HG03442 (cell line): Measurements from ENCODE around the gene SH2D3A.
"Not testable (repeated sequence)": the region's sequence is repeated elsewhere in the genome, so short reads cannot be mapped to it uniquely, and the experiment has no call there.

Experiments
- ATAC-seq: cut with Tn5 transposase; IDR thresholded peaks from one replicate; pipeline ENCODE4 v1.9.1; 2021; ENCODE audit warnings: mild to moderate bottlenecking, moderate library complexity; ENCODE audit not compliant: unreplicated experiment

The SH2D3A gene

DNA sequence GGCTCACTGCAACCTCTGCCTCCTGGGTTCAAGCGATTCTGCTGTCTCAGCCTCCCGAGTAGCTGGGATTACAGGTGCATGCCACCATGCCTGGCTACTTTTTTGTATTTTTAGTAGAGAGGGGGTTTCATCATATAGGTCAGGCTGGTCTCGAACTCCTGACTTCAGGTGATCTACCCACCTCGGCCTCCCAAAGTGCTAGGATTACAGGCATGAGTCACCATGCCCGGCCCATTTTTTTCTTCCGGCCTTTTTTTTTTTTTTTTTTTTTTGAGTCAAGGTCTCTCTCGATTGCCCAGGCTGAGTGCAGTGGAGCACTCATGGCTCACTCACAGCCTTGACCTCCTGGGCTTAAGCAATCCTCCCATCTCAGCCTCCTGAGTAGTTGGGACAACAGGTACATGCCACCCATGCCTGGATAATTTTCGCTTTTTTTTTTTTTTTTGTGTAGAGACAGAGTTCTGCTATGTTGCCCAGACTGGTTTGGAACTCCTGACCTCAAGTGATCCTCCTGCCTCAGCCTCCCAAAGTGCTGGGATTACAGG, 4.9 kb downstream of the SH2D3A start:
- ATAC-seq = not testable (repeated sequence)

DNA sequence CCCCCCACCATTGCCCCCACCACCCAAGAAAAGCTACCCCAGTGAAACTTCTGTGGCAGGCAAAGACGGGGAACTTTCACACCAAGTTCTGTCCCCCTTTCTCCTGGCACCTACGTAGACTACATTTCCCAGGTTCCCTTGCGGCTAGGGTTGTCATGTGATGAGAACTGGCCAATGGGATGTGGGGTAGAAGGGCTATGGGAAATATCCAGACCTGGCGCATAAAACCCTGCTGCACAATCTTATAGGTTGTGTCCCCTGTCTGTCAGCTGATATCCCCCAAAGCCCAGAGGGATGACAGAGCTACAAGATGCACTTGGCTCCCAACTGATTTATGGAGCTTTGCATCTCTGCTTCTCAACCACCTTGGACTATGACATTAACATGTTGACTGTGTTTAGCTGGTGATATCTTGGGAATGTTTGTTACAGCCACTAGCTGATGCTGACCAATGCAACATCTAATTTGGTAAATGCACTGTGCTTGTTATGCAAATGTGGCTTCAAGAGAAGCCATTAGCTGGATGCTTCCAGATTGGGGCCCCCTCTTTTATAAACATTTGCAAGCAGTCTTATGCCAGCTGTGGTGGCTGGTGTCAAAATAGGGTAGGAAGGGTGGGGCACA, 6.1 kb downstream of the SH2D3A start:
- no peak for ATAC-seq

DNA sequence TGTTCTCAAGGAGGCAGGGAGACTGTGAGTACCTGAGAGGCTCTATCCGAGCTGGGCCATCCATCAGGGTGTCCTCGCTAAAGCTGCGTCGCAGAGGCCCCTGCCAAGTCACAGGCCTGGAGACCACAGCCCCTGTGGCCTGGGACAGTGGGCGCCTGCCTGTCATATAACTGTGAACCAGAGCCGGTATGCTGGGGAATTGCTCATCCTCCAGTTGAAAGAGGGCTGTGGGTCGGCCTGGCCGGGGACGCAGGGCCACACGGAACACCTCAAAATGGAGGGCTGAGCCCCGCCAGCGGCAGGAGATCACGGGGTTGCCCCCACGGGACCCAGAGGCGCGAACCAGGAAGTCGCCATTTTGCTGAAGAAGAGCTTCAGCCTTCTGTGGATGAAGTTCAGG, 6.6 kb downstream of the SH2D3A start:
- no peak for ATAC-seq

GRCh38 chr19:6754653-6755463, 12.4 kb downstream of the SH2D3A start:
- ATAC-seq = no peak

DNA sequence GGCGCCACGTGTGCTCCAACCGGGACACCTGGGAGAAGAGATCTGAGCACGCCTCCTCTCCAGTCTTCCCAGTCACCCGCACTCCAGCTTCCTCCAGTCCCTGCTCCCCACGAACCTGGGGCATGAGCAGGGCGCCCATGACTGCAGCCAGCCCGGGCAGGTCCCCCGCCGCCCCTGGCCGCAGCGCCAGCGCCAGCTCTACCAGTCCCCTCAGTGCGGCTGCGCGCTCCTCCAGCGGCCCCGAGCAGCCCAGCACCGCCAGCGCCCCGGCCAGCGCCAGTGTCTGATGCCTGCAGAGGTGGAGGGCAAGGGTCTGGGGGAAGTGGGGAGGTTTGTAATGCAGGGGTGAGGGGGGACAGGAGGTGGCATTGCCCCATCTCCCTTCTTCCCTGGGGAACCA, 13.1 kb downstream of the SH2D3A start:
- peak; percentile 8 for ATAC-seq

DNA sequence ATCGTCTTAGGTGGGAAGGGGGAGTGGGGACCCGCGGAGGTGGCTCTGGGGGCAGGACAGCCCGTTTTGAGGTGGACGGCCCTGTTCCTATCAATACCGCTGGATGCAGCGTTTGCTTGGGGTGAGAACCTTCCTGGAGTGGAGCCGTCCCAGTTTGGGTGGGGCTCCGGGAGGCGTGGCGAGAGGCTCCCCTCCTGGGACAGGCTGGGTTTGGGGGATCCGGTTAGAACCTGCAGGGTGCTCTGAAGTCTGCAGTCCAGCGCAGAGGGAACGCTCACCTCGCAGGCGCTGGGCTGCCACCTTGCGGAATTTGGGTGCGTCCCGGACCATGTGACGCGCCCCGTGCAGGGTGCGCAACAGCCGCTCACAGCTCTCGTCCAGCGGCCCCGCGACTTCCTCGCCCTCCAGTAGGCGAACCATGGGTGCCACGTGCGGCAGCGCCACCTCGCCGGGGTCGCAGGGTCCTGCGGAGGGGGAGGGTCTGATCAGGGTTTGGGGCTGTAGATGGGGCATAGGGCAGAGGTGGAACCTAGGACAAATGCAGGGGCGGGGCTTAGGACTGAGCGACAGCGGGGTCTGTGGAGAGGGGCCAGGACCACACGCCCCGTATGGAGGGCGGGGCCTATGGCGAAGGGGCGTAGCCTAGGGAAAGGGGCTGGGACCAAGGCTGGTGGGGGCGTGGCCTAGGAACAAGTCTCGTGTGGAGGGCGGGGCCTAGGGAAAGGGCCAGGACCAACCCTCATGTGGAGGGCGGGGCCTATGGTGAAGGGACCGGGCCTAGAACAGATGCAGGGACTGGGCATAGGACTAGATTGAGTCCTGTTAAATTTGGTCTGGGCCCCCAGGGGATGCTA, 13.8 kb downstream of the SH2D3A start:
- ATAC-seq = peak; percentile 69

DNA sequence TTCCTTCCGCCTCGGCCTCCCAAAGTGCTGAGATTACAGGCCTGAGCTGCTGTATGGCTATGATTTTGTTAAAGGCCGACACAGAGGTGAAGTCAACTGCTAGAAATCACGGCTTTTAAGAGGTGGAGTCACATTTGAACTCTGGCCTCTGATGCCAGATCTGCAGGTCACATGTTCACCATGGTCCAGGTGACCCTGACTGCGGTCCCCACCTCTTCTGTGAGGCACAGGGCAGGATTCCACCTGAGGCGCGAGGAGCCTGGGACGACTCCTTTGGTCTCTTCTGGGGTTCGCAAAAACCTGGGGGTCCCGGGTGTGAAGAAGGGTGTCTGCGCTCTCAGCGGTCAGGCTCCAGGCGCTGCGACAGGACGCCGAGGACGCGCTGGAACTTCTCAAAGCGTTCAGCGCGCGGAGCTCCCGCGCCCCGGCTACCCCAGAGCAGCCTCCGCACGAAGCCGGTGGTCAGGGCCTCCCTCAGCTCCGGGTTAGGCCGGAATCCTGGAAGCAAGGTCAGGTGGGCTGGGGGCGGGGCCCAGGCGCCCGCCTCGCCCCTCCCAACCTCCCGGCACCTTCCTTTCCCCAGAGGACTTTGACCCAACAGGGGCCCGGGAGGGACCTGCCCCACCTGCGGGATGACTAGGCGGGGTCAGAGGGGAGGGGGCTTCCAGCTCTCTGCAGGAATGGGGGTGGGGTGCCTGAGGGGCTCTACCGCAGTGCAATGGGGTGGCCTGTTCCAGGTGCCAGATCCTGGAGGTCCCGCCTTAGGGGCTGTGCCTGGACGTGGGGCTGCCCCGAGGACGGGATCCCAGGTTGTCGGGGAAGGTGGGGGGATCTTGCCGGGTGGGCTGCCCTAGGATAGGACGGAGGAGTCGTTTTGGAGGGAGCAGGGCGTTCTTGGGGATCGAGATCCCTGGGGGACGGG, 14.7 kb downstream of the SH2D3A start:
- ATAC-seq = no peak

GRCh38 chr19:6751189-6751588, 16.0 kb downstream of the SH2D3A start:
- no peak for ATAC-seq

DNA sequence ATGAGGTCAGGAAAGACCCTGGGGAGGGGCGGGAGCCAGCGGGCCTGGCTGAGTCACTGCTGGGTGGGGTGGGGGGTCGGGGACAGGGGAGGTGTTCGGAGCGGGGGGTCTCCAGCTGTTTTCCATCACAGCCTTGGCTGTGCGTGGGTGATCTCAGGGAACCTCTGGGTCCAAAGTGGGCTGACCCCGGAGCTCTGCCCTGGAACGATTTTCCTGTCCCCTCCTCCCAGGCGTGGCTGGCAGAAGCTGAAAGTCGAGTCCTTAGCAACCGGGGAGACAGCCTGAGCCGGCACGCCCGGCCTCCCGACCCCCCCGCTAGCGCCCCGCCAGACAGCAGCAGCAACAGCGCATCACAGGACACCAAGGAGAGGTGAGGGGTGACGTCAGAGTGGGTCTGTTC, 17.2 kb downstream of the SH2D3A start:
- no peak for ATAC-seq

GRCh38 chr19:6748543-6748942, 18.7 kb downstream of the SH2D3A start:
- ATAC-seq = not testable (repeated sequence)

DNA sequence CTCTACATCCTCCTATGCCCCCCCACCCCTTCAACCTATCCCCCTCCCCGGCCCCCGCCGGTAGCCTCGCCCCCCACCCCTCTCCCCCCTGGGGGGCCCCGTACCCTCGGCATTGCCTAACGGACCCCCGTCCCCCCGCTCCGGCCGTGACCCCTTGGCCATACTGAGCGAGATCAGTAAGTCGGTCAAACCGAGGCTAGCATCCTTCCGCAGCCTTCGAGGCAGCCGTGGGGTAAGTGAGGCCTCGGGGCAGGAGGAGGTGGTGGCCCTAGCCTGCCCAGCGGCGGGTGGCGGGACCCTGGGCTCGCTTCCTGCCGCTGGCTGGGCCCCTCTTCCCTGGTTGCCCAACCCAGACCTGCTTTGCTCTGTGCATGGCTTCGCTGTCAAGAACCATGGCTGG, 21.3 kb downstream of the SH2D3A start:
- no peak for ATAC-seq

DNA sequence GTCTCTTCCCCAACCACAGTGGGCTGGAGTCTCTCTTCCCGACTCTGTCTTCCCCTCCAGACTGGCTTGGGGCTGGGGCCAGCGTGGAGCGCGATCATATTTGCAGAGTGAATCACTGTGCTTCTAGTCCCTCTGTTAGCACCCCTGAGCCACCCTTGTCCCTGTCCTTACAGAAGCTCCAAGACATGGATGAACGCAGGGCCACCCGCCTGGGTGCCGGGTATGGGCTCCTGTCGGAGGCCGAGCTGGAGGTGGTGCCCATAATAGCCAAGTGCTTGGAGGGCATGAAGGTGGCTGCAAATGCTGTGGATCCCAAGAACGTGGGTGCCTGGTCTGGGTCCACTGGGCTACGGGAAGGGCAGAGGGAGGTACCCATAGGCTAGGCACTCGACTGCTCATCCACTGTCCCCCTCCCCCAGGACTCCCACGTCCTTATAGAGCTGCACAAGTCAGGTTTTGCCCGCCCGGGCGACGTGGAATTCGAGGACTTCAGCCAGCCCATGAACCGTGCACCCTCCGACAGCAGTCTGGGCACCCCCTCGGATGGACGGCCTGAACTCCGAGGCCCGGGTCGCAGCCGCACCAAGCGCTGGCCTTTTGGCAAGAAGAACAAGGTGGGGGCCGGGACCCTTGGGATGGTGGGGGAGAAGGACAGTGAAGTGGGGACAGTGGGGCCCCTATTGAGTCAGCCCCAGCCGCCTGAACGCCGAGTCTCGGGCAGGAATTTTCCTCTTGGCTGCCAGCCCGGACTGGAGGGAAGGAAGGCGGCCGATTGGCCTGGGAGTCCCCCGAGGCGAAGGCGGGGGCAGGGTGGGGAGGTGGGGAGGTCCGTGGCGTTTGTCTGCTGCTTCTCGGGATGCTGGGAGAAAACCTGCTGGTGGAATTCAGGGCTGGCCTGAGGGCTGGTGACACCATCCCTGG, 22.6 kb downstream of the SH2D3A start:
- no peak for ATAC-seq

GRCh38 chr19:6743714-6744380, 23.4 kb downstream of the SH2D3A start:
- no peak for ATAC-seq

- no peak for ATAC-seq
Measured at GRCh38 chr19:6743066-6743465, 24.2 kb downstream of the SH2D3A start.

DNA sequence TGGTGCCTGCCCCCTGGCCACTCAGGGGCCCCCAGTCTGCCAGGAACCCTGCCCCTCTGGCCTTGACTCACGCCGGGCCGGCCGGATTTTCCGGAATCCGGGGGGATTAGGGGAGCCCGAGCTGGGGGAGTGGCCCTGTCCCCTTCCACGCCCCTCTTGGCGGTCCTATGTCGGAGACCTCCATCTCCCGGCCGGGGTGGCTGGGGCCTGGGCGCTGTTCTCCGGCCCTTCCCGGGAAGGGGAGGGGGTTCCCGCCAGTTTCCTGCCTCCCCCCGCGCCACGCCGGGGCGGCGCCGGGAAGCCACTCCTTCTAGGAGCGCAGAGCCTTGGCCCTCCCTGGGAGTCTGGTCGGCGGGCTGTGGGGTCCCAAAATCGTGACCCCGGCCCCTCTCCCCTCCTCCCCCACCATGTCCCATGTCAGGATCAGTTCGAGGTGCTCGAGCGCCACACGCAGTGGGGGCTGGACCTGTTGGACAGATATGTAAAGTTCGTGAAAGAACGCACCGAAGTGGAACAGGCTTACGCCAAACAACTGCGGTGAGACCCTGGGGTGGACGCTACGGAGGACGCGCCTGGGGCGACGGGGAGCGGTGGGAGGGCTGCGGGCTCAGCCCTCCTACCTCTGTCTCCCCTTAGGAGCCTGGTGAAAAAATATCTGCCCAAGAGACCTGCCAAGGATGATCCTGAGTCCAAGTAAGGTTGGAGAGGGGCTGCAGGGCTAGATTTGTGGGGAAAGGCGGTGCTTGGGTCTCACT, 26.5 kb downstream of the SH2D3A start:
- ATAC-seq = no peak

- no peak for ATAC-seq
Measured at GRCh38 chr19:6739883-6740588, 27.2 kb downstream of the SH2D3A start.

DNA sequence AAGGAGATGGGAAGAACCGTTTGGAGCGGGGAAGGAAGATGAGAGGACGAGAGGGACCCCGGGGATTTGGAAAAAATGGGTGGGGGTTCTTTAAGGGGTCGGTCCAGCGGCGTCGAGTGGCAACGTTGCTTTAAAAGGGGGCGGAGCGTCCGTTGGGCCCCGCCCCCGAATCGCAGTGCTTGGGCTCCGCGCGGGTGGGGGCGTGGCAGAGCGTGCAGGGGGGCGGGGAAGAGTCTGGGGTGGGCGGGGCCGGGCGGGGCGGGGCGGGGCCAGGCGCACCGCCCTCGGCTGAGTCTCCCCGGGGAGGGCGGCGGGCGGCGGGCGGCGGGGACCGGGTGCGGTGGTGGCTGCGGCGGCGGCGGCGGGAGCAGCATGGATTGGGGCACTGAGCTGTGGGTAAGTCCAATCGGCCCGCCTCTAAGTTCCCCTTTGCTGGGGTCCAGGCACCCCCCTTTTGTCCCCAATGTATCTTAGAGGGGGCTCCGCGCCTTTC, 27.8 kb downstream of the SH2D3A start, which contains the start of gene TRIP10:
TRIP10 (plus strand) TSS at position 291 of the 493 bp plus-strand sequence; CDS start at position 373, 82 bp downstream.
- ATAC-seq = no peak
